ENCODE measurements around the gene PIK3R2.

The PIK3R2 gene

GRCh38 chr19:18174983-18175382 is 22.0 kb downstream of the PIK3R2 start:
- no peak for DNase-seq (ENCODE audit: low read depth, low spot score)
- ChIA-PET POLR2A (no interaction called here), CTCF (interaction anchor here (1.1 to 4.9 kb wide), 5 partner anchors 11 to 79 kb away, joined by 4 to 32 read pairs (median 4); partner anchors contain the start of gene MPV17L2)
- H3K4me3 ChIP-seq (ENCODE audit: low read depth, low read length), result no peak overlapping the region
- no peak for TF ChIP-seq CTCF (IDR thresholded peaks at IDR 0.05; ENCODE audit: insufficient read depth, low read length, missing control alignments)

GRCh38 chr19:18176367-18177310 is 23.7 kb downstream of the PIK3R2 start:
- H3K4me3 ChIP-seq (ENCODE audit: low read depth, low read length), result no peak overlapping the region
- TF ChIP-seq CTCF (IDR thresholded peaks at IDR 0.05; ENCODE audit: insufficient read depth, low read length, missing control alignments), result no peak
- POLR2A ChIA-PET, result no interaction called here
- CTCF ChIA-PET, result interaction anchor here (0.8 to 4.9 kb wide), 9 partner anchors 8 to 152 kb away, joined by 3 to 32 read pairs (median 4); partner anchors contain the start of gene RAB3A
- no peak for DNase-seq (ENCODE audit: low read depth, low spot score)

- DNase-seq (ENCODE audit: low read depth, low spot score), result no peak
- H3K4me3 ChIP-seq (ENCODE audit: low read depth, low read length), result no peak overlapping the region
- CTCF ChIA-PET, result interaction anchor here (0.6 kb wide), 2 partner anchors 78 to 341 kb away, joined by 3 to 4 read pairs; no protein-coding TSS in a partner anchor
- no peak for TF ChIP-seq CTCF (IDR thresholded peaks at IDR 0.05; ENCODE audit: insufficient read depth, low read length, missing control alignments)
- POLR2A ChIA-PET, result no interaction called here
These were observed 27.0 kb downstream of the PIK3R2 start for GRCh38 chr19:18179957-18180356.

GRCh38 chr19:18183529-18183928 is 30.6 kb downstream of the PIK3R2 start:
- ChIA-PET CTCF (interaction anchor here (0.7 to 3.5 kb wide), 5 partner anchors 8 to 70 kb away, joined by 3 to 19 read pairs (median 15); no protein-coding TSS in a partner anchor), POLR2A (no interaction called here)
- H3K4me3 ChIP-seq (ENCODE audit: low read depth, low read length), result no peak overlapping the region
- no peak for DNase-seq (ENCODE audit: low read depth, low spot score)
- no peak for TF ChIP-seq CTCF (IDR thresholded peaks at IDR 0.05; ENCODE audit: insufficient read depth, low read length, missing control alignments)

GRCh38 chr19:18185538-18185937 is 32.6 kb downstream of the PIK3R2 start:
- TF ChIP-seq CTCF (IDR thresholded peaks at IDR 0.05; ENCODE audit: insufficient read depth, low read length, missing control alignments), result no peak
- CTCF ChIA-PET, result interaction anchor here (0.8 to 3.5 kb wide), 6 partner anchors 17 to 72 kb away, joined by 3 to 17 read pairs (median 5); no protein-coding TSS in a partner anchor
- POLR2A ChIA-PET, result no interaction called here
- no peak for DNase-seq (ENCODE audit: low read depth, low spot score)
- H3K4me3 ChIP-seq (ENCODE audit: low read depth, low read length), result no peak overlapping the region

GRCh38 chr19:18190278-18190677 is 37.3 kb downstream of the PIK3R2 start:
- ChIA-PET CTCF (interaction anchor here (0.7 to 4.4 kb wide), 3 partner anchors 62 to 135 kb away, joined by 3 to 123 read pairs (median 17); a partner anchor contains a TSS), POLR2A (no interaction called here)
- no peak for DNase-seq (ENCODE audit: low read depth, low spot score)
- TF ChIP-seq CTCF (IDR thresholded peaks at IDR 0.05; ENCODE audit: insufficient read depth, low read length, missing control alignments), result no peak
- no peak overlapping the region for H3K4me3 ChIP-seq (ENCODE audit: low read depth, low read length)

Data from AG04449 (cell line).